Measurements from ENCODE around the gene ST6GALNAC3.
"Not testable (repeated sequence)": the region's sequence is repeated elsewhere in the genome, so short reads cannot be mapped to it uniquely, and the experiment has no call there.

The ST6GALNAC3 gene

GRCh38 chr1:76635784-76636183 is 561.2 kb downstream of the ST6GALNAC3 start:
- DNase-seq (ENCODE audit: low read depth in 2 of 2) = no peak

- no peak for DNase-seq (ENCODE audit: low read depth in 2 of 2)
Observed at GRCh38 chr1:76639181-76639580, 564.6 kb downstream of the ST6GALNAC3 start.

GRCh38 chr1:76640092-76640491 is 565.5 kb downstream of the ST6GALNAC3 start:
- no peak for DNase-seq (ENCODE audit: low read depth in 2 of 2)

GRCh38 chr1:76640723-76641122 is 566.2 kb downstream of the ST6GALNAC3 start:
- no peak for DNase-seq (ENCODE audit: low read depth in 2 of 2)

- DNase-seq (ENCODE audit: low read depth in 2 of 2) = no peak
Observed at GRCh38 chr1:76644139-76644538, 569.6 kb downstream of the ST6GALNAC3 start.

GRCh38 chr1:76652860-76653259 is 578.3 kb downstream of the ST6GALNAC3 start:
- not testable (repeated sequence) for DNase-seq (ENCODE audit: low read depth in 2 of 2)

- no peak for DNase-seq (ENCODE audit: low read depth in 2 of 2)
Observed at GRCh38 chr1:76657623-76658022, 583.1 kb downstream of the ST6GALNAC3 start.

- DNase-seq (ENCODE audit: low read depth in 2 of 2) = no peak
Observed at GRCh38 chr1:76659171-76659940, 584.8 kb downstream of the ST6GALNAC3 start.

GRCh38 chr1:76661531-76661930 is 587.0 kb downstream of the ST6GALNAC3 start:
- DNase-seq (ENCODE audit: low read depth in 2 of 2) = no peak

- no peak for DNase-seq (ENCODE audit: low read depth in 2 of 2)
Observed at GRCh38 chr1:76666499-76666898, 592.0 kb downstream of the ST6GALNAC3 start.

GRCh38 chr1:76668046-76668445 is 593.5 kb downstream of the ST6GALNAC3 start:
- DNase-seq (ENCODE audit: low read depth in 2 of 2) = no peak

- DNase-seq (ENCODE audit: low read depth in 2 of 2) = no peak
Observed at GRCh38 chr1:76669131-76669530, 594.6 kb downstream of the ST6GALNAC3 start.

GRCh38 chr1:76669624-76670315 is 595.2 kb downstream of the ST6GALNAC3 start:
- DNase-seq (ENCODE audit: low read depth in 2 of 2) = no peak

- no peak for DNase-seq (ENCODE audit: low read depth in 2 of 2)
Observed at GRCh38 chr1:76674689-76675210, 600.2 kb downstream of the ST6GALNAC3 start.

- DNase-seq (ENCODE audit: low read depth in 2 of 2) = no peak
Observed at GRCh38 chr1:76677416-76678405, 603.2 kb downstream of the ST6GALNAC3 start.

- DNase-seq (ENCODE audit: low read depth in 2 of 2) = no peak
Observed at GRCh38 chr1:76679534-76680152, 605.1 kb downstream of the ST6GALNAC3 start.

- DNase-seq (ENCODE audit: low read depth in 2 of 2) = no peak
Observed at GRCh38 chr1:76680651-76681050, 606.1 kb downstream of the ST6GALNAC3 start.

- DNase-seq (ENCODE audit: low read depth in 2 of 2) = no peak
Observed at GRCh38 chr1:76682138-76682537, 607.6 kb downstream of the ST6GALNAC3 start.
